ENCODE measurements around the gene CCDC102B.

DNA sequence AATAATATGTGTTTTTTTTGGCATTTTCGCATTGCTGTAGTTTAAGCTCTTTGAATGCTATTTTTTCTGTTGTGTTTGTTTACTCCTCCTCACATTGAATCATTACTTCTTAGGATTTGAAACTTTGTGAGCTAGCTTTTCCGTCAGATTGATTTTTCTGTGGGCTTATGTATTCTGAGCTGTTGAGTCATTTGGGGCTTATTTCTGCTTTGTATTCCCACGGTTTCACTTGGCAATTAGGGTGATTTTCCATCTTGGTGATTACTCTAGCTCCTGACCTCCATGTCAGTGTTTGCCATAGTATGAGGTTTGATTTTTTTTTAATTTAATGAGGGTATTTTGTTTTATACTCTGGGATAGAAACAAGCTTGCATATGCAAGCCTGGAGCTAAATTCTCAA lies 200.0 kb downstream of the CCDC102B start:
- TF ChIP-seq, protein P1, sequence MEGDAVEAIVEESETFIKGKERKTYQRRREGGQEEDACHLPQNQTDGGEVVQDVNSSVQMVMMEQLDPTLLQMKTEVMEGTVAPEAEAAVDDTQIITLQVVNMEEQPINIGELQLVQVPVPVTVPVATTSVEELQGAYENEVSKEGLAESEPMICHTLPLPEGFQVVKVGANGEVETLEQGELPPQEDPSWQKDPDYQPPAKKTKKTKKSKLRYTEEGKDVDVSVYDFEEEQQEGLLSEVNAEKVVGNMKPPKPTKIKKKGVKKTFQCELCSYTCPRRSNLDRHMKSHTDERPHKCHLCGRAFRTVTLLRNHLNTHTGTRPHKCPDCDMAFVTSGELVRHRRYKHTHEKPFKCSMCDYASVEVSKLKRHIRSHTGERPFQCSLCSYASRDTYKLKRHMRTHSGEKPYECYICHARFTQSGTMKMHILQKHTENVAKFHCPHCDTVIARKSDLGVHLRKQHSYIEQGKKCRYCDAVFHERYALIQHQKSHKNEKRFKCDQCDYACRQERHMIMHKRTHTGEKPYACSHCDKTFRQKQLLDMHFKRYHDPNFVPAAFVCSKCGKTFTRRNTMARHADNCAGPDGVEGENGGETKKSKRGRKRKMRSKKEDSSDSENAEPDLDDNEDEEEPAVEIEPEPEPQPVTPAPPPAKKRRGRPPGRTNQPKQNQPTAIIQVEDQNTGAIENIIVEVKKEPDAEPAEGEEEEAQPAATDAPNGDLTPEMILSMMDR (IDR thresholded peaks at IDR 0.05; ENCODE audit: low read depth, low read length, poor library complexity, severe bottlenecking) = no peak
- TF ChIP-seq EZH2phosphoT487 (IDR thresholded peaks at IDR 0.05; ENCODE audit: borderline replicate concordance, low read length) = no peak
